Right forelimb (tissue), 1 donor: ENCODE data around the gene LONP2.
"Not testable (repeated sequence)": the region's sequence is repeated elsewhere in the genome, so short reads cannot be mapped to it uniquely, and the experiment has no call there.

Experiments
- DNase-seq: peaks from one replicate; pipeline ENCODE4 v3.0.0-alpha.2; 2018

Gene LONP2

GRCh38 chr16:48235556-48236136 lies 8.5 kb upstream of the LONP2 start:
- no peak for DNase-seq

GRCh38 chr16:48236286-48236685 lies 7.8 kb upstream of the LONP2 start:
- DNase-seq, result no peak

GRCh38 chr16:48240147-48240546 lies 4.0 kb upstream of the LONP2 start:
- not testable (repeated sequence) for DNase-seq

GRCh38 chr16:48244863-48245195 lies 729 bp downstream of the LONP2 start:
- no peak for DNase-seq

DNA sequence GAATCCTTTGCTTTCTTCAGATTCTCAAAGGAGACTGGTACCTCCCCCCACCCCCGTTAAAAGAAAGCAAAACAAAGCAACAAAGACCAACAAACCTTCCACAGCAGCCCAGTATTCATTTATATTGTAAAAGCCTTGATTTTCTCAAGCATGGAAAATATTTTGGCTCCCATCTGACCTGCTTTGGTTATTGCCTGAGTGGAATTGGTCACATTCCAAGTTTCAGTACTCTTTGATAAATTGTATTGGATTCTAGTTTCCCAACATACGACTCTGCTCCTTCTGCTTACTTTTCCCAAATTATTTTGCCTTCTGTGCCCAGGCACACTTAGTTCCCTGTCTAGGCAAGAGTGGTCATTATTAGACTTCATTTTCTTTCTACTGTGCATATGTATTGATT lies 2.0 kb downstream of the LONP2 start:
- DNase-seq, result no peak

DNA sequence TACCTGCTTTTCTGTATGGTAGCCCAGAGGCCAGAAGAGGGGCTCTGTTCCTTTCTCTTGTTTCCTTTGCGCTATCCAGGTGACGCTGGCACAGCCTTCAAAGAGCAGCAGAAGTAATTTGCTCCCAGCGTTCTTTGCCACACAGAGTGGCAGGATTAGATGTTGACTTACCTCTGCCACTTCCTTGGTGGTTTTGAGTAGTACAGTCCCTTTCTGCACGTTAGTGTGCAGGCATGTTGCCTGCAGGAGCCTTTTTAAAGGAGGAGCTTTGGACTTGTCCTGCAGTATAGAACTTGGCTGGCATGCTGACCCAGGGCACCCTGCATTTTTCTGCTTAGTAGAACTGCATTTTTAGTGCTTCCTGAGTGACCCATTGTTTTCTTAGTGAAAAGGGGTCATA lies 3.2 kb downstream of the LONP2 start, which contains the start of gene ABCC11:
TSS of gene ABCC11 (minus strand) at position 229 of the 400 bp plus-strand sequence. CDS start 15,618 bp downstream, outside the sequence.
- no peak for DNase-seq

DNA sequence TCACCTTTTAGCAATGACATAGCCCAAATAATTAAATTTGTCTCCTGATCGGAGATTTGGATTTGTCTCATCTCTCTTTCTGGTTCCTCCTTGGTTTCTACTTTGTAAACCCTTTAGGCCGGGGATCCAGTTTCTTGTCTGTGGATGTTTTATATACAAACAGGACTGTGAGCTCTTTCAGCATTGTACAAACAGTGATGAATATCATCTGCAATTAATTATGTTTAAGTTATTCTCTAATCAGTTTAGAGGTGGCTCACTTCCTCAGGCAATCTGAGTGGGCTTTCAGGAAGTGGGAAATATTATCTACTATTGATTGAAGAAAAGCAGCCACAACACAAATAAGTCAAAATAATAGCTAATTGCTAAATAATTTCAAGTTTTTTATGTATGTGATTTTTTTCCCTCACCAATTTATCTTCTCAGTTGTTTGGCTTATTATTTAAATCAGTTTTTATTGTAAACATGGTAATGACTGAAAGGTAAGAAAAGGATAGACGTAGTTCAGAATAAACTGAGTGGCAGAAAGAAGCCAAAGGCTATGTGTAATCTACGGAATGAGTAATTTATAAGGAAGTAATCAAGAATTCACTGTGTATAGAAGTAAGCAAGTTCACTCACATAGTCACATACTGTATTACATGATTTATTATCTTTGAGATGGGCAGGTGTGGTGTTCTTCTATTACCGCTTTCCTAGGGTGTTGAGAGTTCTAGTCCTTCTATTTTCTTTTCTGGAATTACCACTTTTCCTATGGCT lies 6.6 kb downstream of the LONP2 start:
- no peak for DNase-seq

- no peak for DNase-seq
Measured at GRCh38 chr16:48252013-48252412, 7.9 kb downstream of the LONP2 start.

DNA sequence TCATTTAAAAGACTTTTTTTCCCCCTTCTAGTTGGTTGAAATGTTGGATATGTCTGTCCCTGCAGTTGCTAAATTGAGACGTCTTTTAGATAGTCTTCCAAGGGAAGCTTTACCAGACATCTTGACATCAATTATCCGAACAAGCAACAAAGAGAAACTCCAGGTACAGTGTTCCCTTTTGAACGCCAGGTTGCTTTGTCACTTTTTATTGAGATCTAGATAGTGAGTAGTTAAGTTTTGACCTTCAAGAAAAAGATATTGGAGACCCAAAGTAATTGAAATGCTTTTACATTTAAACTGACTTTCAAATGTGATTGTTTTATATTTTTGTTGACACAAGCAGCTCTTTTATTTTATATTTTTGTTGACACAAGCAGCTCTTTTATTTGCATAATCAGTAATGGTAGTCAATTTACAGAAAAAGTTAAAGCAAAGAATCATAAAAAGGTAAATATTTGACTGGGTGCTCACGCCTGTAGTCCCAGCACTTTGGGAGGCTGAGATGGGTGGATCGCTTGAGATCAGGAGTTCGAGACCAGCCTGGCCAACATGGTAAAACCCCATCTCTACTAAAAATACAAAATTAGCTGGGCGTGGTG lies 12.6 kb downstream of the LONP2 start:
- no peak for DNase-seq

DNA sequence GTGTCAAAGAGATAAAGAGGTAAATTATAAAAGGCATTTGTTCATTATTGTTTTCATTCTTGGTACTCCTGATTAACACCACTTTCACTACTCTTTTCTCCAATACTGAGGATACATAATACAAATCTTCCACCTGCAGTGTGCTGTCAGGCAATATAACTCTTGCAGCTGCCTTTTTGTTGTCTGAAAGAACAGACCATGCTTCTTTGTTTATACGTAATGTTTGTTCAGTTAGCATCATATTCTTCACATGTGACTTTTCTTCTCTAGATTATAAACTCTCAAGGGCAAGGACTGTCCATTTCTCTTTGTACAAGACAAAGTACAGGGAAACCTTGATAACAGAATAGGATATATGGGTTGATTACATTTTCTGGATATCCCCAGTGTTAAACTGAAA lies 17.5 kb downstream of the LONP2 start:
- no peak for DNase-seq

DNA sequence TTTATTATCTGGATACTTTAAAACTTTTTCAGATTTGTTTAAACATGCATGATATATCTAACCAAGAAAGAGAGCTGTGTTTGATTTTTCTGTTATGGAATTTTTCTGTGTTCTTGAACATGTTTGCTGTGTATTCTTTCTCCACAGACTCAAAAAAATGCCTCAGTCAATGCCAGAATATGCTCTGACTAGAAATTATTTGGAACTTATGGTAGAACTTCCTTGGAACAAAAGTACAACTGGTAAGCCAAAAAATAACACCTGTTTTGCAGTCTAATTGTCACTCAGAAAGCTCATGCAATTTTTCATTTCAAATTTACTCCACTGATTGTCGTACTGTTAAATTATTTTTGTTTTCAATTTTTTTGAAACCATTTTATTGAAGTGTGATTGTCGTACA lies 18.5 kb downstream of the LONP2 start:
- DNase-seq, result no peak

GRCh38 chr16:48269011-48269410 lies 24.9 kb downstream of the LONP2 start:
- DNase-seq, result no peak

- no peak for DNase-seq
Measured at GRCh38 chr16:48271728-48272127, 27.6 kb downstream of the LONP2 start.

DNA sequence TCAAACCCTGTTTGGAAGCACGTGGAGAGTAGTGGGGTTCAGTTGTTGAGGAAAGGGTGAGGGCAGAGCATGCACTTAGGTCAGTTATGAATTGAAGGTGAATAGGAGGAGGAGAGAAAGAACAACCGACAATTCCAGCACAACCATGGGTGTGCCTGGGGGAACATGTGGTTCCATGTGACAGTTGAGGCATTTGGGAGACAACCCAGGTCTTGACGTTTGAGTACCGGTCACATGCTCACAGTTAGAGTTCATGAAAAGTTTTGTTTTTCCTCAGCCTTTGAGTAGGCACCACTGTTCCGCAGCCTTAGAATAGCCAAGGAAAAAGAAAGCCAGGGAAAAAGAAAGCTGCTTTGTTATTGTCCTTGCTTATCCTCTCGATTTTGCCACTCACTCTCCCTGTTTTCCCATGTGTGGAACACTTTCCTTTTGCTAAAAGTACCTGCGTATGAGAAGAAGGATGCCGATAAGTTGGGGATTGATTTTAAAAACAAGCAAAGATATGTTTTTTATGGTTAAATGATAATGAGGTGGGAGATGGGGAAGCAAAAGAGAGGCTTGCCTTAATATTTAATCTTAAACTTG lies 28.8 kb downstream of the LONP2 start:
- no peak for DNase-seq

DNA sequence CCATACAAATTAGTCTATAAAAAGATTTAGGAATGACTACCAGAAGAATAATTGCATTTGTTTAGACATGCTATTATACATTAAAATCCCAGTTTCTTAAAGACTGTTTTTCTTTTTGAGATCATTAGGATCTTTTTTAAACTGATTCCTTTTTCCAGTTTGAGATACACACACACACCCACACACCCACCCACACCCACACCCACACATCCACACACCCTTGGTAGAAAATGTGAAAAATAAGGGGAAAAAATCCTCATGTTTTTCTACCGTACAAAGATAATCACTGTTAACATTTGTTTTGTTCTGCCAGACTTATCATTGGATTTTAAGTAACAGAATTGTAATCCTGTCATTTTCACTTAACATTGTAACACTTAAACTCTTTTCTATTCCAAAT lies 30.4 kb downstream of the LONP2 start:
- DNase-seq, result no peak

GRCh38 chr16:48276102-48276501 lies 32.0 kb downstream of the LONP2 start:
- no peak for DNase-seq

DNA sequence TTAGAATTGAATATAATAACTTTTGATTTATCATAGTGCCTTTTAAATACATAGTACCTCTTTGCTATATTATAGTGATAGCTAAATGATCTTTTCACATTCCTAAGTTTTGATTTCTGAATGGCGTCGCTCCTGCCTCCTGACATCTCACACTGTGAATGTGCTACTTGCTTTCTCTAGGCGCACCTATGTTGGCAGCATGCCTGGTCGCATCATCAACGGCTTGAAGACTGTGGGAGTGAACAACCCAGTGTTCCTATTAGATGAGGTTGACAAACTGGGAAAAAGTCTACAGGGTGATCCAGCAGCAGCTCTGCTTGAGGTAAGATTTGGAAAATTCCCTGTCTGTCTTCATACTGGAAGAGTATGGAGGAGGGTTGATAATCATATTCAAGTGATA lies 33.1 kb downstream of the LONP2 start:
- DNase-seq, result no peak

DNA sequence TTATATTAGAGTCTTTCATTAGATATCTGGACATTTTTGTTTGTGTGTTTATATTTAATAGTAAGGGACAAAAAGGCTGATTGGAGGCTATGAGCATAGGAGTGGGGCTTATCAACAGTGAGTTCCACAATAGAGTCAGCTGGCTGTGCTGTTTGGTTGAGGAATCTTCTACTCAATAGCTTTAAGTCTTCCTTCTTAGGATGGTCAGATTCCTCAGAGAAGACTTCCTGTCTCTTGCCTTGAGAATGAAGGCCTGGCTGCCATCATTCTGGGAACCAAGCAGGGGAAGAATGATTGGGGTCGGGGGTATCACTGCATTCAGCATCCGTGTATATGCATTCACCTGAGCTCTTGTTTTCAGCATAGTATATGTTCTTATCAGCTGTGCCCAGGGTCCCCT lies 35.1 kb downstream of the LONP2 start:
- no peak for DNase-seq

DNA sequence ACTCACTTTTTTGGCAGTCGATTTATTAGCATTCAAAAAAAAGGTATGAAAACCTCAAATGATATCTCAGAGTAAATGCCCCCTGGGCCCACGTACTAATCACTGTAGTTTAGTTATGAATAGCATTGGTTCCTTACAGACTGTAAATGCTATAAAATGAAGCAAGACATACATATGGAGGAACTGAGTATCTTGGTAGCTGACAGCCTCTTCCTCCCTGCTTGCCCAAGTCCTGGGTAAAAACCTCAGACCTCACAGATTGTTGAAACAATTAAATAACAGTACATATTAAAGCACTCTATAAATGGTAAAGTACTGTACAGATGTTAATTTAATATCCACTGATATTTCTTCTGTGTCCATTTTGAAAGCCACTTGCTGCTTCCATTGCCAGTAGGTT lies 36.4 kb downstream of the LONP2 start:
- DNase-seq, result no peak

DNA sequence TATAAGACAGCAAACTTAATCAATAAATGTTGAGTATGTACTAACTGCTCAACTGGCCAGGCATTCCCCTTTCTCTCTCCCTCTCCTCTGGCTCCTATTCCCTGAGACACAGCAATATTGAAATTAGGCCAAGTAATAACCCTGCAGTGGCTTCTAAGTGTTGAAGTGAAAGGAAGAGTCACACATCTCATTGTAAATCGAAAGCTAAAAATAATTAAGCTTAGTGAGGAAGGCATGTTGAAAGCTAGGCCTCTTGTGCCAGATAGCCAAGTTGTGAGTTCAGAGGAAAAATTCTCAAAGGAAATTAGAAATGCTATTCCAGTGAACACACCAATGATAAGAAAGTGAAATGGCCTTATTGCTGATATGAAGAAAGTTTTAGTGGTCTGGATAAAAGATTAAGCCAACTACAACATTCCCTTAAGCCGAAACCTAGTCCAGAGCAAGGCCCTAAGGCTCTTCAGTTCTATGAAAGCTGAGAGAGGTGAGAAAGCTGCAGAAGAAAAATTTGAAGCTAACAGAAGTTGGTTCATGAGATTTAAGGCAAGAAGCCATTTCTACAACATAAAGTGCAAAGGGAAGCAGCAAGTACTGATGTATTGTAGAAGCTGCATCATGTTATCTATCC lies 38.6 kb downstream of the LONP2 start:
- no peak for DNase-seq

GRCh38 chr16:48284772-48285409 lies 40.8 kb downstream of the LONP2 start:
- DNase-seq, result no peak

DNA sequence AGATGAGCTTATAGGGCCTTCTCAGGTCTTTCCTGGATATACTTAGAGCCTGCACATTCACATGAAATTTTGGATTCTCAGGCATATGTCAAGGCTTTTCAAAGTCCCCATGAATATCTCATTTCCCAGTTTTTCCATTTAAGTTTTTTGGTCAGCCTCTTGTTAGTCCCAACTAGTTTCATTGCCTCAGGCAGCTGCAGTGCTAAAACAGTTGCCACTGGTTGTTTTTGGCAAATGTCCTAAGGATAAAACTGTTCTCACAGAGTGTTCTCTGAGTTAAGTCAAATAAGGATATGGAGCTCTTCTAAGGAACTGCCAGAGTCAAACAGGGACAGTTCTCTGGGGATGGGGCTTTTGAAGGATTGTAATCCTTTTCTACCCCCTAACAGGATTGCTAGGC lies 43.1 kb downstream of the LONP2 start:
- DNase-seq, result no peak

DNA sequence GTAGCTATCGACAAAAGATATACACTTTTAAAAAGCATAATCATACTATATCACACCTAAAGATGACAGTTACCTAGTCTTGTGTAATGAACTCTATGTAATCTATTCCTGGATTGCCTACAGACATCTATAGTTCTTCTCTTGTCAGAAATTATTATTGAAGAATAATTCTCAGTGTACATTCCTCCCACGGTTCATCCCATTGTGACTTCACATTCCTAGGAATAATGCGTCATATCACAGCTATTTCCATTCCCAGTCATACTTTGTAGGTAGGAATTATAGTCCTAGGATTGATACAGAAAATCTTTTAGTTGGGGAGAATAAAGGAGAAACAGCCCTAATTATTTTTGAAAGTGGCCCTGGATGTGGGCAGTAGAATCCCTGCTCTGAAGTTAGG lies 47.2 kb downstream of the LONP2 start:
- no peak for DNase-seq
